Measurements from ENCODE around the gene MINDY2. TPM values are rescaled to one million over a fixed set of nuclear protein-coding genes. Genes with fewer than 3 reads are reported as not detected.

Gene MINDY2
- total and polyA plus RNA-seq, 2 of the 8 experiments (the other 6 are each of a cell fraction or from before 2014, with no cell fraction given), result 3.1 to 25.7 TPM

- FAIRE-seq, result no peak
- Histone ChIP-seq H4K8ac (ENCODE audit: extremely low read depth, insufficient read depth, low read length) (no peak overlapping the region), H3K9me3 (ENCODE audit: insufficient read depth in 2 of 2, low read depth in 1 of 2, low read length in 1 of 2) (no peaks in the 10 kb centered on the region), H3K4ac (replicated peaks; ENCODE audit: insufficient read length, low read depth, low read length) (no peak overlapping the region), H2BK12ac (ENCODE audit: low read depth, low read length) (no peak overlapping the region), H2BK5ac (ENCODE audit: low read depth, low read length) (no peak overlapping the region), H3K27me3 (replicated peaks in 1 of 4; ENCODE audit: control insufficient read depth in 3 of 4, extremely low read depth in 1 of 4, insufficient read depth in 3 of 4, low read length in 3 of 4) (no peaks in the 10 kb centered on the region), H2BK120ac (replicated peaks; ENCODE audit: low read depth, low read length) (no peak overlapping the region), H2AK5ac (ENCODE audit: low read depth, low read length) (no peak overlapping the region), H4K5ac (ENCODE audit: insufficient read length, low read depth, low read length) (no peak overlapping the region), H3K23ac (ENCODE audit: insufficient read length) (no peak overlapping the region), H3K36me3 (ENCODE audit: control insufficient read depth in 2 of 4, insufficient read depth in 4 of 4, low read length in 3 of 4) (no peaks in the 10 kb centered on the region), H3K4me1 (replicated peaks in 1 of 4; ENCODE audit: control insufficient read depth in 3 of 4, insufficient read depth in 4 of 4, low read length in 3 of 4) (no peaks in the 10 kb centered on the region), H3K27ac (ENCODE audit: low read depth, low read length) (no peak overlapping the region), H2AFZ (ENCODE audit: low read length) (no peak overlapping the region), H3K56ac (replicated peaks; ENCODE audit: insufficient read length, low read depth, low read length) (no peak overlapping the region), H3K9ac (replicated peaks in 1 of 4; ENCODE audit: extremely low read depth in 1 of 4, low read depth in 3 of 4, low read length in 3 of 4) (no peak overlapping the region), H3K4me3 (ENCODE audit: extremely low read depth in 1 of 4, insufficient read depth in 2 of 4, low read depth in 3 of 4, low read length in 4 of 4) (no peak overlapping the region), H3K4me2 (ENCODE audit: insufficient read depth in 1 of 2, low read depth in 2 of 2, low read length in 2 of 2) (no peak overlapping the region), H4K20me1 (replicated peaks in 1 of 2; ENCODE audit: control insufficient read depth in 1 of 2, insufficient read depth in 2 of 2, low read length in 2 of 2) (no peaks in the 10 kb centered on the region), H2BK20ac (ENCODE audit: low read length) (no peak overlapping the region), H3K18ac (ENCODE audit: extremely low read depth, low read length) (no peak overlapping the region), H3K79me2 (ENCODE audit: control insufficient read depth in 1 of 2, insufficient read depth in 2 of 2, low read length in 2 of 2) (no peaks in the 10 kb centered on the region), H3K14ac (ENCODE audit: insufficient read length) (no peak overlapping the region), H2BK15ac (ENCODE audit: low read length) (no peak overlapping the region), H3K79me1 (ENCODE audit: low read depth, low read length) (no peaks in the 10 kb centered on the region), H3K23me2 (ENCODE audit: low read depth, low read length) (no peaks in the 10 kb centered on the region), H4K91ac (replicated peaks; ENCODE audit: insufficient read length, low read length) (no peak overlapping the region)
- POLR2A ChIA-PET (ENCODE audit: partially characterized antibody), result no interaction called here
- WGBS, 2 experiments (ENCODE audit: extremely low coverage in 1 of 2, insufficient coverage in 1 of 2, insufficient read length in 1 of 2, insufficient replicate concordance in 2 of 2, low coverage in 1 of 2, low lambda C conversion rate in 2 of 2, missing lambda C conversion rate in 1 of 2), result 91% methylated on average over 1 of the region's 1 CpG; no CpG with 5 or more reads in 1 of the 2 experiments
- no peak for DNase-seq (ENCODE audit: low read depth in 1 of 2, low spot score in 2 of 2)
- CTCF ChIA-PET (ENCODE audit: partially characterized antibody), result interaction anchor here (0.9 to 1.3 kb wide), 5 partner anchors 9 to 599 kb away, joined by 3 to 4 read pairs (median 3); no protein-coding TSS in a partner anchor
- TF ChIP-seq E2F6 (IDR thresholded peaks at IDR 0.05) (no peak), USF2 (IDR thresholded peaks at IDR 0.05; ENCODE audit: low read length) (no peak), SIX5 (IDR thresholded peaks at IDR 0.05; ENCODE audit: low read depth, low read length) (no peak)
These were observed 34.0 kb downstream of the MINDY2 start for GRCh38 chr15:58805095-58805494.

Measured in H1 (cell line).